Upper lobe of left lung (tissue), 6 donors: ENCODE data around the gene MTG2. TPM values are rescaled to one million over a fixed set of nuclear protein-coding genes. Genes with fewer than 3 reads are reported as not detected.

ENCODE experiments used
- ATAC-seq, 2 donors: fragments of 200-7000 bp; cut with Tn5 transposase; one replicate each; pipeline ENCODE4 v1.9.1; 2022; ENCODE audit warnings: mild to moderate bottlenecking in 2 of 2, moderate library complexity in 2 of 2; ENCODE audit not compliant: low FRiP score in 2 of 2
- DNase-seq, 2 donors: peaks; one replicate each; pipeline ENCODE4 v3.0.0-alpha.2; 2019 to 2020
- H3K27ac ChIP-seq, 4 donors: fragments of 200-600 bp; sonication (generic); one replicate each; pipeline ENCODE4 v1.5.1; 2016 to 2019
- H3K27me3 ChIP-seq, 4 donors: fragments of 200-600 bp; sonication (generic); one replicate each; pipeline ENCODE4 v1.5.1; 2017 to 2019
- H3K36me3 ChIP-seq, 4 donors: fragments of 200-600 bp; sonication (generic); one replicate each; pipeline ENCODE4 v1.5.1; 2016 to 2019
- H3K4me1 ChIP-seq, 4 donors: fragments of 200-600 bp; sonication (generic); one replicate each; pipeline ENCODE4 v1.5.1; 2018 to 2019
- H3K4me3 ChIP-seq, 4 donors: fragments of 200-600 bp; sonication (generic); one replicate each; pipeline ENCODE4 v1.5.1; 2017 to 2019; ENCODE audit warnings: mild to moderate bottlenecking in 2 of 4, moderate library complexity in 1 of 4
- H3K9me3 ChIP-seq, 4 donors: fragments of 200-600 bp; sonication (generic); one replicate each; pipeline ENCODE4 v1.5.1; 2018 to 2019
- CTCF ChIP-seq, 6 experiments: fragments of 450-650 bp in 4 of 6; fragments of 200-600 bp in 2 of 6; sonication (generic) in 2 of 6; IDR thresholded peaks; one replicate each; pipeline ENCODE4 v1.5.1; 2016 to 2019; ENCODE audit warnings: antibody characterized with exemption in 6 of 6
- EP300 ChIP-seq, 4 donors: sonication (generic); formaldehyde crosslinking; IDR thresholded peaks; one replicate each; pipeline ENCODE4 v1.5.1; 2017; ENCODE audit warnings: antibody characterized with exemption in 4 of 4, control low read depth in 2 of 4
- POLR2A ChIP-seq, 4 donors: fragments of 450-650 bp; IDR thresholded peaks; one replicate each; pipeline ENCODE4 v1.5.1; 2016 to 2017; ENCODE audit warnings: antibody characterized with exemption in 4 of 4, mild to moderate bottlenecking in 2 of 4
- POLR2AphosphoS5 ChIP-seq, 2 donors: sonication (generic); formaldehyde crosslinking; IDR thresholded peaks; one replicate each; pipeline ENCODE4 v1.5.1; 2017; ENCODE audit warnings: antibody characterized with exemption in 2 of 2
- WGBS, 2 donors: methylation state at CpG; one replicate each; pipeline ENCODE4 v1.1.5; 2017 to 2018; 5-methylcytosine and 5-hydroxymethylcytosine counted together
- total RNA-seq, 6 donors: library from RNA; depleted of rRNA in 4 of 6; stranded (reverse); fragments of >200 nt in 4 of 6; gene quantifications; one replicate each; pipeline versions ENCODE4 v1.1.0 to v1.2.1, GENCODE V29; 2016 to 2021
- donor health status: DM: no; HTN: no; CAD: no; lungs with moderate emphysema.
- donor health status: DM: no; HTN: yes; CAD: no; lungs with severe emphysema.

Gene MTG2
- total RNA-seq, 6 donors from 2014 or later = 28.3 to 42.3 (median 32.0) TPM

- peaks cover 27 to 69% (median 56%) of the 10 kb centered on the region in 4 donors for H3K36me3 ChIP-seq
- ATAC-seq = no peak
- H3K4me1 ChIP-seq = no peaks in the 10 kb centered on the region
- no peak for TF ChIP-seq POLR2AphosphoS5 (IDR thresholded peaks at IDR 0.05)
- TF ChIP-seq EP300 (IDR thresholded peaks at IDR 0.05) = no peak
- TF ChIP-seq CTCF (IDR thresholded peaks at IDR 0.05) = no peak
- no peak for TF ChIP-seq POLR2A (IDR thresholded peaks at IDR 0.05)
- no peak overlapping the region for H3K4me3 ChIP-seq
- 89 to 93% methylated on average over 20 to 29 of the region's 38 CpGs for WGBS, 2 donors
- no peak overlapping the region for H3K27ac ChIP-seq
- H3K27me3 ChIP-seq = no peaks in the 10 kb centered on the region
- DNase-seq = peak in 1 of 2 donors; percentile 64
- no peaks in the 10 kb centered on the region for H3K9me3 ChIP-seq
These were observed 18.6 kb downstream of the MTG2 start for GRCh38 chr20:62201173-62202082.

DNA sequence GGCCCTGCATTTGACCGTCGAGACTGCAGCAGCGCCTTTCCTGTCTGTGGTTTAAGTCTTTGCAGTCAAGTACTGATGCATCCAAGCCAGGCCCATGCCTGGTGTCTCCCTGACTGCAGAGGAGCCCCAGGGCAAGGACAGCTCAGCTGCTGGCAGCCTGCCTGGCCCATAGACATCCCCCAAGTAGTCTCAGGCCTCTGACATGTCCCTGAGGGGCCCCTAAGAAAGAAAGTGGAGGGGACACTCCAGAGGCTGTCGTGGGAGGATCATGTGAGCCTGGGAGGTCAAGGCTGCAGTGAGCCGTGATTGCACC is 19.2 kb downstream of the MTG2 start:
- no peak for DNase-seq
- Histone ChIP-seq H3K9me3 (no peaks in the 10 kb centered on the region), H3K27me3 (no peaks in the 10 kb centered on the region), H3K4me1 (no peaks in the 10 kb centered on the region), H3K27ac (no peak overlapping the region), H3K4me3 (no peak overlapping the region), H3K36me3 (peaks cover 27 to 64% (median 52%) of the 10 kb centered on the region in 4 donors)
- TF ChIP-seq POLR2A (IDR thresholded peaks at IDR 0.05) (no peak), EP300 (IDR thresholded peaks at IDR 0.05) (no peak), CTCF (IDR thresholded peaks at IDR 0.05) (no peak), POLR2AphosphoS5 (IDR thresholded peaks at IDR 0.05) (no peak)
- ATAC-seq = no peak
- 75 to 96% methylated on average over 2 to 5 of the region's 5 CpGs for WGBS, 2 donors

DNA sequence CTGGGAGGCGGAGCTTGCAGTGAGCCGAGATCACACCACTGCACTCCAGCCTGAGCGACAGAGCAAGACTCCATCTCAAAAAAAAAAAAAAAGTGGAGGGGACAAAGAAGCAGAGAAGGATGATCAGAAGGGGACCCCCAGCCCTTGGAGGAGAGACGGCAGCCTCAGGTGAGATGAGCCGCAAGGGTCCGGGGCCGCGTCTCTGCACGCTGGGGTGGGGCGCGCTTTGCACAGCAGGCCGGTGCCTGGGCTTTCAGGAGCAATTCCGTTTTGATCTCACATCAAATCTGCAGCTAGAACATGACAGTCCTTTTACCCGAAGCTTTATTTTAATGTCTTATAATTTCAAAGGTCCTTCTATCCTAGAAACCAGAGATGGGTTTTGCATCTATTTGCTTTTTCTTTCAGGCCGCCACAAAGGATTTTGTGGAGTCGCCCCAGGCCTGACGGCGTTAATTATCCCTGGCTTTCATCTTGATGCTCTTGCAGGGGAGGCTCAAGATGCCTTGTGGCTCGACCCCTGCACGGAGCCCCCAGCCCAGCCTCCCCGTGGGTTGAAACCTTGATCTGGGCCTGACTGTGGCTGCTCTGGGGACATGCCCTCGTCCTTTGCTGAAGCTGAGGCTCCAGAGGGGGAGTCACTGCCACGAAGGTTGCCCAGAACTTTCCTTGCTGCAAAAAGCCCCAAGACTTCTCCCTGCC is 20.0 kb downstream of the MTG2 start:
- no peak for DNase-seq
- H3K27me3 ChIP-seq = no peaks in the 10 kb centered on the region
- no peak overlapping the region for H3K4me3 ChIP-seq
- H3K9me3 ChIP-seq = no peaks in the 10 kb centered on the region
- TF ChIP-seq POLR2A (IDR thresholded peaks at IDR 0.05) (no peak), CTCF (IDR thresholded peaks at IDR 0.05) (no peak), POLR2AphosphoS5 (IDR thresholded peaks at IDR 0.05) (no peak), EP300 (IDR thresholded peaks at IDR 0.05) (no peak)
- no peaks in the 10 kb centered on the region for H3K4me1 ChIP-seq
- H3K27ac ChIP-seq = no peak overlapping the region
- WGBS, 2 donors = 86 to 92% methylated on average over 23 of the region's 23 CpGs
- no peak for ATAC-seq
- peaks cover 27 to 58% (median 47%) of the 10 kb centered on the region in 4 donors for H3K36me3 ChIP-seq

- Histone ChIP-seq H3K27me3 (no peaks in the 10 kb centered on the region), H3K9me3 (no peaks in the 10 kb centered on the region), H3K4me3 (no peak overlapping the region), H3K27ac (no peak overlapping the region), H3K4me1 (no peaks in the 10 kb centered on the region), H3K36me3 (peaks cover 22 to 51% (median 40%) of the 10 kb centered on the region in 4 donors)
- DNase-seq = peak in 1 of 2 donors; percentile 44
- no peak for TF ChIP-seq POLR2AphosphoS5 (IDR thresholded peaks at IDR 0.05)
- no peak for TF ChIP-seq POLR2A (IDR thresholded peaks at IDR 0.05)
- TF ChIP-seq EP300 (IDR thresholded peaks at IDR 0.05) = no peak
- TF ChIP-seq CTCF (IDR thresholded peaks at IDR 0.05) = no peak
- WGBS, 2 donors = 86 to 89% methylated on average over 22 of the region's 22 CpGs
- ATAC-seq = no peak
These were observed 20.7 kb downstream of the MTG2 start for GRCh38 chr20:62203378-62204030.
